ENCODE data around the gene RPL13.

The RPL13 gene

GRCh38 chr16:89545044-89545830, 15.2 kb upstream of the RPL13 start:
- DNase-seq (ENCODE audit: low read depth in 2 of 2) = no peak

GRCh38 chr16:89545831-89546574, 14.5 kb upstream of the RPL13 start:
- no peak for DNase-seq (ENCODE audit: low read depth in 2 of 2)

- no peak for DNase-seq (ENCODE audit: low read depth in 2 of 2)
These were observed 13.7 kb upstream of the RPL13 start for GRCh38 chr16:89546781-89547180.

GRCh38 chr16:89547291-89547690, 13.2 kb upstream of the RPL13 start:
- no peak for DNase-seq (ENCODE audit: low read depth in 2 of 2)

GRCh38 chr16:89547860-89548259, 12.6 kb upstream of the RPL13 start:
- DNase-seq (ENCODE audit: low read depth in 2 of 2) = no peak

- DNase-seq (ENCODE audit: low read depth in 2 of 2) = no peak
These were observed 12.0 kb upstream of the RPL13 start for GRCh38 chr16:89548344-89549006.

GRCh38 chr16:89549007-89549700, 11.3 kb upstream of the RPL13 start:
- DNase-seq (ENCODE audit: low read depth in 2 of 2) = no peak

GRCh38 chr16:89550421-89551007, 10.0 kb upstream of the RPL13 start:
- no peak for DNase-seq (ENCODE audit: low read depth in 2 of 2)

- no peak for DNase-seq (ENCODE audit: low read depth in 2 of 2)
These were observed 8.2 kb upstream of the RPL13 start for GRCh38 chr16:89552329-89552728.

- no peak for DNase-seq (ENCODE audit: low read depth in 2 of 2)
These were observed 7.6 kb upstream of the RPL13 start for GRCh38 chr16:89552913-89553312.

- DNase-seq (ENCODE audit: low read depth in 2 of 2) = no peak
These were observed 6.7 kb upstream of the RPL13 start for GRCh38 chr16:89553733-89554132.

- no peak for DNase-seq (ENCODE audit: low read depth in 2 of 2)
These were observed 6.1 kb upstream of the RPL13 start for GRCh38 chr16:89554343-89554742.

- no peak for DNase-seq (ENCODE audit: low read depth in 2 of 2)
These were observed 5.2 kb upstream of the RPL13 start for GRCh38 chr16:89555265-89555664.

- DNase-seq (ENCODE audit: low read depth in 2 of 2) = no peak
These were observed 4.7 kb upstream of the RPL13 start for GRCh38 chr16:89555780-89556179.

GRCh38 chr16:89556750-89557689, 3.5 kb upstream of the RPL13 start:
- DNase-seq (ENCODE audit: low read depth in 2 of 2) = peak; percentile 63 to 89

- DNase-seq (ENCODE audit: low read depth in 2 of 2) = no peak
These were observed 2.6 kb upstream of the RPL13 start for GRCh38 chr16:89557690-89558490.

GRCh38 chr16:89561142-89561883, 831 bp downstream of the RPL13 start:
- DNase-seq (ENCODE audit: low read depth in 2 of 2) = no peak

GRCh38 chr16:89561884-89562599, 1.6 kb downstream of the RPL13 start:
- DNase-seq (ENCODE audit: low read depth in 2 of 2) = no peak
